ENCODE results near the gene ONECUT3.
"Not testable (repeated sequence)": the region's sequence is repeated elsewhere in the genome, so short reads cannot be mapped to it uniquely, and the experiment has no call there.

Gene ONECUT3

GRCh38 chr19:1770866-1771576, 17.7 kb downstream of the ONECUT3 start:
- no peak for DNase-seq

DNA sequence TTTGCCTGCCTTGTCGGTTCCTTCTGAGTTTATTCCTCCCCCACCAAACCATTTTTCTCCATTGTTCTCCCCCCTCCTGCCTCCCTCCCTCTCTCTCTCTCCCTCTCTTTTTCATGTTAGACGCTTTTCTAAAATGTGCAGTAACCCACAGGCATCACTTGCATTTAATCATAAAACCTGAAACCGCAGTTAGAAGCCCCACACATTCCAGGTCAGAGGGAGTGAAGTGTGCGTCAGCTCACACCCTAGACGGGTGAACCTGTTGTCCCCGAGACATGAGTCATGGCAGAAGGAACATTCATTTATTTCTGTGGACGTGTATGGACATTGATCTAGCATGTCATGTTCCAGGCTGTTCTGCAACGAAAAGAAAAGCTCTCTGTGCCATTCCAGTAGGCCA, 19.9 kb downstream of the ONECUT3 start:
- no peak for DNase-seq

DNA sequence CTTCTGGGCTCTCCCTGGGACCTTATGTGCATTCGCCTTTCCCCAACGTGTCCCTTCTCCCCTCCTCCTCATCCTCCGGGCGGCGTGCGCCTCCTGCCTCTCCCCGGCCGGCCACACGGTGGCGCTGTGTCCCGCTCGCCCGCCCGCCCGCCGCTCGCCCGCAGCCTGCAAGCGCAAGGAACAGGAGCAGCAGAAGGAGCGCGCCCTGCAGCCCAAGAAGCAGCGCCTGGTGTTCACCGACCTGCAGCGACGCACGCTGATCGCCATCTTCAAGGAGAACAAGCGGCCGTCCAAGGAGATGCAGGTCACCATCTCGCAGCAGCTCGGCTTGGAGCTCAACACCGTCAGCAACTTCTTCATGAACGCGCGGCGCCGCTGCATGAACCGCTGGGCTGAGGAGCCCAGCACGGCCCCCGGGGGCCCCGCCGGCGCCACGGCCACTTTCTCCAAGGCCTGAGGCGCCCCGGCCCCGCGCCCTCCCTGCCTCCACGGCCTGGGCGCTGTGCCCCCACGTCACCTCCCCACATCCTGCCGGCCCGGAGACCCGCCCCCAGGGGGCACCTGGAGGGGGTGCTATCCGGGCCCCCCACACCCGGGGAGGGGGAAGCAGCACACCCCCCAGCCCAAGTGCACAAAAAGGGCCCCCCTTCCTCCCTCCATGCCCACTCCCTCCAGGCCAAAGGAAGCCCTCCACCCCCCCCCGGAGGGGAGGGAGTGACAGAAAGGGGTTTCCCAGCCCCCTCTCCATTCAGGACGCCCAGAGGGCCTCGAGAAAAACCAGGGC, 21.9 kb downstream of the ONECUT3 start:
- DNase-seq, result no peak

GRCh38 chr19:1775951-1776605, 22.8 kb downstream of the ONECUT3 start:
- no peak for DNase-seq

- no peak for DNase-seq
Measured at GRCh38 chr19:1776606-1777147, 23.4 kb downstream of the ONECUT3 start.

DNA sequence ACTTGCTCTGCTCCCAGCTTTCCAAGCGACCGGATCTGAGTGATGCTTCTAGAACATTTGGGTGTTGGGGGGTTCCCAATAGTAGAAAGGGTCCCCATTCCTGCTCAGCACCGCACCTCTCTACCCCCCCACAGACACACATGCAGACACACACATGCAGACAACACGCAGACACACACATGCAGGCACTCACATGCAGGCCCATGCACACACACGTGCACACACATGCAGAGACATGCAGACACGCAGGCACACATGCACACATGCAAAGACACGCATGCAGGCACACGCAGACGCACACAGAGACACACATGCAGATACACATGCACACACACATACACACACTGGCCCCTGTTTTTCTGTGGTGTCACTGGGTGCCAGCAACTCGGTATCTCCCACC, 23.8 kb downstream of the ONECUT3 start:
- no peak for DNase-seq

- DNase-seq, result no peak
Measured at GRCh38 chr19:1779574-1779973, 26.3 kb downstream of the ONECUT3 start.

DNA sequence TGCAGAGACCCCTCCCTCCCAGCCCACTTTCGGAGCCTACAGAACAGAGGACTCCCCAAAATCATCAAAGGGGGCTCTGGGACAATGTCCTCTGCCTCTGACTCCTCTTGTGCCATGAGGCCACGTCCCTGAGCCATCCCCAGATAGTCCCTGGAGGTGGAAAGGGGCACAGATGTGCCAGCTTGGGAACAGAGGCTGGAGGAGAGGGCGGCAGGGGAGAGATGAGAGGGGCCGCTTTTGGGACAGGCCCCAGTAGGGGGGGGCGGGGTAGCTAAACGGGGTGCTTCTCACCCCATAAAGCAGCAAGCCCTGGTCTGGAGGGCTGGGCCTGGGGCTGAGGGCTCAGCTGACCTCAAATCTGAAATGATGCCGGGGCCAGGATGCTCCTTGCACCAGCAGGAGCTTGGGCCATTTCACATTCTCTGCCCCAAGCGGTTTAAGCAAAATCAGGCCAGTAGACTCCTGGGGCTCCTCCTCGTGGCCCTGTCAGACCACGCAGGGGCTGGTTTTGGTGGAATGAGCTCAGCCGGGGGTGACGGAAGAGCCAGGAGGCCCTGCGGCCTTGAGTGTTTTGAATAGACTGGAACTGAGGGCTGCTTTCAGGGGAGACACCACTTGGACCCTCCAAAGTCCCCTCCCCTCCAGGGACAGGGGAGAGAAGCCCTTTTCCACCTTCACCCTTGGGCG, 27.1 kb downstream of the ONECUT3 start:
- no peak for DNase-seq

- DNase-seq, result no peak
Measured at GRCh38 chr19:1782521-1782920, 29.2 kb downstream of the ONECUT3 start.

GRCh38 chr19:1783354-1783753, 30.0 kb downstream of the ONECUT3 start:
- no peak for DNase-seq

DNA sequence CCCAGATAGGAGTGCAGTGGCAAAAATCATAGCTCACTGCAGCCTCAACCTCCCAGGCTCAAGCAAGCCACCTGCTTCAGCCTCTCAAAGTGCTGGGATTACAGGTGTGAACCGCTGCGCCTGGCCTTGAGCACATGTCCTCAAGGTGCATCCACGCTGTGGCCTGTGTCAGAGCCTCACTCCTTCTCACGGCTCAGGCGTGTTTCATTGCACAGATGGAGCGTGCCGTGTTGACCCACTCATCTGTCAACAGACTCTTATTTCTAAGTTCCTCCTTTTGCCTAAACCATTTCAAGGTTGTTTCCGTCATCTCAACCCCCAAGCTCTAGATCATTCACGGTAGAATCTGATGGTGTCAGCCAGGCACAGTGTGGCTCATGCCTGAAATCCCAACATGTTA, 30.6 kb downstream of the ONECUT3 start:
- DNase-seq, result no peak

GRCh38 chr19:1785310-1785709, 32.0 kb downstream of the ONECUT3 start:
- DNase-seq, result no peak

GRCh38 chr19:1786668-1787067, 33.4 kb downstream of the ONECUT3 start:
- DNase-seq, result no peak

DNA sequence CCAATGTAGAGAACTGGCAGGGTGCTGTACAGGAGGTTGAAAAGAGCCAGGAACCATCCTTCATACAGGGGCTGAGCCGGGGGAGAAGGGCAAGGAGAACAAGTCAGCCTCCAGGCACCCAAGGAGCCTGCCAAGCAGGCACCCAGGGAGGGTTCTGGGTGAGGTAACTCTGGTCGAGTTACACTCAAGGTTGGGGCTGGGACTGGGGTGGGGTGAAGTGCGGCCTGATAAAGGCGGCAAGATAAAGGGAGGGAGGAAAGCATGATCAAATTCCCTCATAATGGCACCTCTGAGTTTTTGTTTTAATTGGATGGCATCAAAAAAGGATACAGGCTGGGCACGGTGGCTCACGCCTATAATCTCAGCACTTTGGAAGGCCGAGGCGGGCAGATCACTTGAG, 33.8 kb downstream of the ONECUT3 start:
- DNase-seq, result no peak

- DNase-seq, result no peak
Measured at GRCh38 chr19:1789261-1790041, 36.1 kb downstream of the ONECUT3 start.

- no peak for DNase-seq
Measured at GRCh38 chr19:1790054-1790792, 36.9 kb downstream of the ONECUT3 start.

DNA sequence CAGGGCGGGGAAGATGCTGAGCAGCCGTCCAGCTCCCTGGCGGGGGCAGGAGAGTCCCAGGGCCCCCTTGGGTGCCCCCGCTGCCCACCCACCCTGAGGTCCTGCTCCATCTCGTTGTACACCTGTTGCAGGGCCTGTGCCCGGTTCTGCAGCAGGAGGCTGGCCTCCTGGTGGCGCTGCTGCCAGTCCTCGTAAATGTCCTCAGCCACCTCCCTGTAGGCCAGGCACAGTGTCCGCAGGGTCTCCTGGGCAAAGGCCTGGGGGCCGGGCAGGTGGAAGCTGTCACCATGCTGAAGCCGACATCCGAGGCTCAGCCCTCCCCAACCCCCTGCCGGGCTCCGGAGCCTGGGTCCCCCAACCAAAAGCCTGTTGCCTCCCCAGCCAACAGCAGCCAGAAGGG, 38.6 kb downstream of the ONECUT3 start:
- DNase-seq, result no peak

- no peak for DNase-seq
Measured at GRCh38 chr19:1794424-1795172, 41.3 kb downstream of the ONECUT3 start.

DNA sequence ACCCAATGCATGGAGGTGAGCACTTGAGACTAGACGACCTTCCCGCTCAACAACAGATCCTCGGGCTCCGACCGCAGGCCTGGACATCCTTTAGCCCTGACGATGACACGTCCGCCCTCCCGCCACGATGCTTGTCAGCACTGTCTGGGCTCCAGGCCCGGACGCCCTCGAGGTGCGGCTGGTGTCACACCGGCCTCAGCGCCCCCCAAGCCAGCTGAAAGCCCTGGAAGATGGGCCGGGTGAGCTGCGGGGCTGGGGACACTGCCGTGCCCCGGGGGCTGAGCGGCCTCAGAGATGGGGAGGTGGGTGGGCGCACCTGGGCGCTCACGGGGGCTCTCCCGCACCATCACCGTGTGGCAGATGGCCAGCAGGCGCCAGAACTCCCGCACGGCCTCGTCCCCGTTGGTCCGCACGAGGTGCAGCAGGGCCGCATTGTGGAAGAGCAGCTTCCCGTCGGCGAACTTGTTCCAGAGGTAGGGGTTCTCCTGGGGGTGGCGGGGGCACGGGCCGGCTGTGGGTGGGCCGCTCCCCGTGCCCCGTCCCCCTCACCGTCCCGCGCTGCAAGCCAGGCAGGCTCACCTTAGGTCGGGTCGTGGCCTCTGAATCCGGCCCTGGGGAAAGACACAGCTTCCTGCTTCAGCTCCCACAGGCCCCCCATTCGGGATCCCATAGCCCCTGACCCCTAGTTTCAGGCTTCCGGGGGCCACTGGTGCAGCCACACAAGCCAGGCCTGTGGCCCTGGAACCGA, 43.3 kb downstream of the ONECUT3 start:
- no peak for DNase-seq

DNA sequence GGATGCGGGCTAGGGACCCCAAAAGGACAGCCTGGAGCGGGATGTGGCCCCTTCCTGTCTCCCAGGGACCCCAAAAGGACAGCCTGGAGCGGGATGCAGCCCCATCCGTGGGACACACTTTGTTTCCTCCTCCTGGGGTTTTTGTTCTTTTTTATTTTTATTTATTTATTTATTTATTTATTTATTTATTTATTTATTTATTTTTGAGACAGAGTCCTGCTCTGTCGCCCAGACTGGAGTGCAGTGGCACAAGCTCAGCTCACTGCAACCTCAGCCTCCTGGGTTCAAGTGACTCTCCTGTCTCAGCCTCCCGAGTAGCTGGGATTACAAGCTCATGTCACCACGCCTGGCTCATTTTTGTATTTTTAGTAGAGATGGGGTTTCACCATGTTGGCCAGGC, 44.0 kb downstream of the ONECUT3 start:
- not testable (repeated sequence) for DNase-seq
